Islet precursor cell (in vitro differentiated cells): ENCODE measurements around the gene MAN2A1.

Source experiments
- DNase-seq: peaks from one replicate; pipeline ENCODE4 v3.0.0-alpha.2; 2018

Gene MAN2A1

GRCh38 chr5:109682383-109682782 is 7.3 kb upstream of the MAN2A1 start:
- DNase-seq: peak; percentile 76

- DNase-seq: no peak
These were observed 3.8 kb upstream of the MAN2A1 start for GRCh38 chr5:109685916-109686315.

GRCh38 chr5:109688630-109688969 is 1.1 kb upstream of the MAN2A1 start:
- no peak for DNase-seq

- peak; percentile 94 for DNase-seq
These were observed 572 bp upstream of the MAN2A1 start for GRCh38 chr5:109688970-109689739.

GRCh38 chr5:109690242-109690974 is 681 bp downstream of the MAN2A1 start:
- DNase-seq: peak; percentile 68

- DNase-seq: peak; percentile 83
These were observed 1.3 kb downstream of the MAN2A1 start for GRCh38 chr5:109690975-109691574.

- DNase-seq: no peak
These were observed 2.3 kb downstream of the MAN2A1 start for GRCh38 chr5:109691996-109692395.

GRCh38 chr5:109692852-109693251 is 3.1 kb downstream of the MAN2A1 start:
- DNase-seq: no peak

- DNase-seq: no peak
These were observed 4.0 kb downstream of the MAN2A1 start for GRCh38 chr5:109693535-109694400.

- peak; percentile 54 for DNase-seq
These were observed 4.7 kb downstream of the MAN2A1 start for GRCh38 chr5:109694451-109694891.

- DNase-seq: no peak
These were observed 5.5 kb downstream of the MAN2A1 start for GRCh38 chr5:109695005-109695926.

GRCh38 chr5:109697339-109697738 is 7.6 kb downstream of the MAN2A1 start:
- DNase-seq: no peak

- no peak for DNase-seq
These were observed 10.9 kb downstream of the MAN2A1 start for GRCh38 chr5:109700516-109701153.

- DNase-seq: no peak
These were observed 11.5 kb downstream of the MAN2A1 start for GRCh38 chr5:109701252-109701651.

- DNase-seq: no peak
These were observed 12.1 kb downstream of the MAN2A1 start for GRCh38 chr5:109701792-109702191.

- no peak for DNase-seq
These were observed 13.4 kb downstream of the MAN2A1 start for GRCh38 chr5:109703166-109703565.

GRCh38 chr5:109703829-109704228 is 14.1 kb downstream of the MAN2A1 start:
- no peak for DNase-seq

- DNase-seq: no peak
These were observed 14.7 kb downstream of the MAN2A1 start for GRCh38 chr5:109704282-109704952.

GRCh38 chr5:109705596-109705995 is 15.9 kb downstream of the MAN2A1 start:
- peak; percentile 70 for DNase-seq

GRCh38 chr5:109706095-109706494 is 16.4 kb downstream of the MAN2A1 start:
- no peak for DNase-seq

- DNase-seq: no peak
These were observed 17.8 kb downstream of the MAN2A1 start for GRCh38 chr5:109707531-109707930.
